HG02870 (cell line): Measurements from ENCODE around the gene CTCFL.
"Not testable (repeated sequence)": the region's sequence is repeated elsewhere in the genome, so short reads cannot be mapped to it uniquely, and the experiment has no call there.

Experiments
- ATAC-seq: cut with Tn5 transposase; IDR thresholded peaks from one replicate; pipeline ENCODE4 v1.9.1; 2021; ENCODE audit warnings: mild to moderate bottlenecking, moderate library complexity; ENCODE audit not compliant: unreplicated experiment

The CTCFL gene

DNA sequence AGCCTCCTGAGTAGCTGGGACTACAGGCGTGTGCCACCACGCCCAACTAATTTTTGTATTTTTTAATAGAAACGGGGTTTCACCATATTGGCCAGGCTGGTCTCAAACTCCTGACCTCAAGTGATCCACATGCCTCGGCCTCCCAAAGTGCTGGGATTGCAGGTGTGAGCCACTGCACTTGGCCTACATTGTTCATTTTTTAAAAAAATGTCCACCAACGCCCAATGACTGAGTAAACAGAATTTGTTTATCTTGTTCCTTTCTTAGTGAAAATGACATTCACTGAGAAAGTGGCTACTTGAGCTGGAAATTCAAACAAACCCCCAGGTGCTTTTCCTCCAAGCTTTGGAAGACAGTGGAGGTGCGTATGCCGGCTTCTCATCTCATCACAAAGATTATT lies 13.2 kb downstream of the CTCFL start:
- not testable (repeated sequence) for ATAC-seq

DNA sequence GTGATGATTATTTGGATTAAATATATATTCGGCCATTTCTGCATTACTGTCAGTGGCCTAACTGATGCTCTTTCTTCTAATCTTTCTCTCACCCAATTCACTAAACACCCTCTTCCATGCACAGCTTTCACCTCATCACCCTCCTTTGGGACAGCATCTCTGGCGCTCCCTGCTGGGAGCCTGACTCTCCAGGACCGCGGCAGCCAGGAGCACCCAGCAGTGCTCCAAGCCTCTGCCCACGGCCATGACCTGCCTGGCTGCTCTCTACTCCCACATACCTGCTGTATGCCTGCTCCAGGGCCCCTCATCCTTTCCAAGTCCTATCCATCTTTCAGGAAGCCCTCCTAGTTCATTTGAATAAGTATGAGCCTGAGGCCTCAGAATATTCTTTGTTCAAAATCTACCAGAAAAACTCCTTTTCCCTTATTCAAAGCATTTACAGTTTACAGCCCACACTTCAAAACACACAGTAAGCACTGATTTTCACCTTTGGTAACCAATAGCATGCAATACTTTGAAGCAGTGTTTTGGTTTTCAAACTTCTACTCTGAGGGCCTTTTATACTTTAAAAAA lies 15.2 kb downstream of the CTCFL start:
- ATAC-seq = no peak

DNA sequence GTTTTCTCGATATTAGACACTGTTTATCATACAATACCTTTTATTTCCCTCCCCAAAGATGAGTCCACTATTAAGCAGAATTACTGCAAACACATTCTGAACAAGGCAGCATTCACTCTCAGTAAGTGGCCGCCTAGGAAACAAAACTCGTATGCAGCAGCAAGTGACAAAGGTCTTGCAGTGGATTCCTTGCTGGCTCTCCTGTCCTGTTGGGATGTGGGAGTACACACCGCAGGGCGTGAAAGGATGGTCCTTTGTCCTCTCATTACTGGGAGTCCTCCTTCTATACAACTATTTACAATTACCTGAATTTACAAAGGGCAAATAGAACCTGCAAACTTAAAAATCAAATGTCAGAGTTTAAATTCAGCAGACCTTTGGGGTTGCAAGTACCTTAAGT lies 16.1 kb downstream of the CTCFL start:
- no peak for ATAC-seq

DNA sequence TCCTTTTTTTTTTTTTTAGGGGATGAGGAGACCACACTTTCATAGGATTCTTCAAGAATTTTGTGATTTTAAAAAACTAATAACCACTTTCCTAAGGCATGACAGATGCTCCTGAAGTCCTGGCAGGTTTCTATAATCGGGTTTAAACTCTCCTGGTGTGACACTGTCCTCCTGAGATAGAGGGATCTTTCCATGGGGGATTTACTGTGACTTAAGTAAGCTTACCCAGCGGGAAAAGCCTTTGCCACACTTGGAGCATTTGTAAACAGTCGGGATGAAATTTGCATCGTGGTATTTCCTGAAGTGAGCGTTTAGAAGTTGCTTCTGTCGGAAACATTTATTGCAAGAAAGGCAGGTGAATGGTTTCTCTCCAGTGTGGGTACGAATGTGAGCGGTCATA lies 16.6 kb downstream of the CTCFL start:
- ATAC-seq = no peak

DNA sequence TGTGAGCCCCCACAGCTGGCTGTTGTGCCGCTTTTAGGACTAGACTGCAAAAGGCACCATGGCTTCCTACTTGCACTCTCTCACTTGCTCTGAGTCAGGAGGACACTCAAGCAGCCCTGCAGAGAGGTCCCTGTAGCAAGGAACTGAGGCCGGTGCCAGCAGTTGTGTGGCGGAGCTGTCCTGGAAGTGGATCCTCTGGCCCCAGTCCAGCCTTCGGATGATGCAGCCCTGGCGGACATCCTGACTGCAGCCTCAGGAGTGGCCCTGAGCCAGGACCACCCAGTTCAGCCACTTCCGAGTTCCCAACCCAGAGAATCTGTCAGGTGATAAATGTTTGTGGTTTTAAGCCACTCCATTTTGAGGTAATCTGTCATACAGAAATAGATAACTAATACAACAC lies 17.5 kb downstream of the CTCFL start:
- ATAC-seq = no peak

DNA sequence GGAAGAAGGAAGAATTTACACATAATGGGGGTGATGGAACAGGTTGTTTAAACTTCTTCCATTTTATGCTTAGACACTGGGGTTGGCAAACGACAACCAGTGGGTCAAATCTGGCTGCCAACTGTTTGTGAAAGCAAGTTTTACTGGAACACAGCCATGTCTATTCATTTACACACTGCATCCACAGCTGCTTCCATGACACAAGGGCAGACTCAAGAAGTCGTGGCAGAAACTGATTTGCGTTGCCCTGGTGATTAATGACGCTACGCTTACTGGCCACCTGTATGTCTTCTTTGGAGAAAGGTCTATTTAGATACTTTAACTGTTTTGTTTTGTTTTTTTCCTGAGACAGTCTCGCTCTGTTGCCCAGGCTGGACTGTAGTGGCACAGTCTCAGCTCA lies 19.0 kb downstream of the CTCFL start:
- no peak for ATAC-seq

DNA sequence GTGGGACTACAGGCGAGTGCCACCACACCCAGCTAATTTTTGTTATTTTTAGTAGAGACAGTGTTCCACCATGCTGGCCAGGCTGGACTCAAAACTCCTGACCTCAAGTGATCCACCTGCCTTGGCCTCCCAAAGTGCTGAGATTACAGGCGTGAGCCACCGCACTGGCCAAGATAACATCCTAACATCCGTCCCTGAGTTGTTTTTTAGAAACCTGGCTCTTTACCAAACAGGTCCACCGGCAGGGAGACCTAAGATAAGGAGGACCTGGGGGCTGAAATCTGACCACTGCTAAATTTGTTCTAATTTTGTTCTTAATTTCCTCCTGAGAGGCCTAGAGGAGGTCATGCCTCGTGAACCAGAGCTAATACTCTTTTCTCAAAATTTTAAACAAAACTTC lies 20.5 kb downstream of the CTCFL start:
- no peak for ATAC-seq

DNA sequence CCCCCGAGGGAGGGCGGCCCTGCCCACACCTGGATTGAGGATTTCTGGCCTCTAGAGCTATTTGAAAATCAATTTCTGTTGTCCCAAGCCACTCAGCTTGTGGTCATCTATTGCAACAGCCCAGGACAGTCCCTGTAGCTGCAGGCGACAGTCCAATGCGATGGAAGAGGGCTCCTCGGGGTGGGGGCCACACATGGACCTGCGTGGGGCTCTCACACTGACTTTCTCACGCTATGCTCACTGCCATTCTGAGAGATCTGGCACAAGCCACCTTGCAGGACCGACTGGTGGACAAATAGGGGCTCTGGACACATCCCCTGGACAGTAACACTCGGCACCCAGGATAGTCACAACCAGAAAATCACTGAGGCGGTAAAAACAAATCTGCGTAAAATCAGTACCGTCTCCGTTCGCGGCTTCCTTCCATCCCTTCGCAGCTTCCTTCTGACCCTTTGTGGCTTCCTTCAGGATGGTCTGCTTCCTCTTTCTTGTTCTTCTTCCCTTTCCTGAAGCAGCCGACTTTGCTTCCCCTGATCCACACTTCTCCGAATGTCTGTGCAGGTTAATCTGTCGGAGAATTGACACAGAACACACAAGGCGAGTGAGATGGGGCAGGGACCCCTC lies 21.8 kb downstream of the CTCFL start:
- ATAC-seq = peak; percentile 76

DNA sequence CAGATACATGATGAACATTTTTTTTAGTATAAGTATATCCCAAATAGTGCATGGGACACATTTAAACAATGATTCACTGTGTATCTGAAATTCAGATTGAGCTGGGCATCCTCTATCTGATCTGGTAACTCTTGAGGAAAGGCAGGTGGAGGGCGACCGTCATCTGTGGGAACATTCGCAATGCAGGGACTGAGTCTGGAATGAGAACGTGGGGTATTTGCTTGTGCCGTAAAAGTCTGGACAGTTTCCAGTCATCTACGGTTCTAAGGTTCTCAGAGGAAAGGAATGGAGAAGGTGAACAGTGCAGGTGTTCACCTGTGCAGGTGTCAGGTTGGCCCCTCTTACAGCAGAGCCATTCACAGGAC lies 22.6 kb downstream of the CTCFL start:
- no peak for ATAC-seq

DNA sequence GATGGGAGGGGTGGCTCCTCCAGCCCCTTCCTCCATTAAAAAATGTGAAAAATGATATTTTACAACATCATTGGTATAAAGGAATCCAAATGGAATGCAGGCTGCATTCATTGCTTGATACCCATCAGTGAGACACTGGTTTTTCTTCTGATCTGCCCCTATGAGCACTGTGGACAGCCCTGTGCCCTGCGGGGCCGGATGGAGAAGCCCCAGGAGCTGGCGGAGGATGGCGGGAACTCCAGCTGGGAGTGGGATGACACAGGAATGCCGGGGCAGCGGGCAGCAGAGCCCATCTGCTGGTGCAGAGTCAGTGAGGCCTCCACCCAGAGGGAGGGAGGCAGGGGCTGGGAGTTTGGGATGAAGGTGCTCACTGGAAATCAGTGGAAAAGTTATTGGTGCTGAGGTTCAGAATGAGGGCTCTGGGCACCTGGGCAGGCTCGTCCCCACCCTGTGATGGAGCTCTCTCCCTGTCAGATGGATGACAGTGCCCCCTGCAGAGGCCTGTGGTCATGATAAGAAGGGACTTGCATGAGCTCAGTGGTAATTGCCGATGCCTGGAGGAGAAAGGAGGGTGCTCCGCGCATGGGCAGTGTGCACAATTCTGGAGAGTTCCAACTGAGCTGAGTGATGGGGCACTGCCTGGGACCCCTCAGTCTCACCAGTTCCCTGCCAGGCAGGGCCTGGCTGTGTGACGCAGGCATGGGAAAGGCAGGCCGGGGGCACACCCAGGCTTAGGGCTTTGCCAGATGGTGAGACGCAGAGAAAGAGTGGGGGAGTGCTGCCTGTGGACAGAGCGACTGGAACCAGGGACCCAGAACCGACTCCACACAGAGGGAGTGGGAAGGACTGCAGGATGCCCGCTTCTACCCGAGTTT lies 23.2 kb downstream of the CTCFL start:
- no peak for ATAC-seq

DNA sequence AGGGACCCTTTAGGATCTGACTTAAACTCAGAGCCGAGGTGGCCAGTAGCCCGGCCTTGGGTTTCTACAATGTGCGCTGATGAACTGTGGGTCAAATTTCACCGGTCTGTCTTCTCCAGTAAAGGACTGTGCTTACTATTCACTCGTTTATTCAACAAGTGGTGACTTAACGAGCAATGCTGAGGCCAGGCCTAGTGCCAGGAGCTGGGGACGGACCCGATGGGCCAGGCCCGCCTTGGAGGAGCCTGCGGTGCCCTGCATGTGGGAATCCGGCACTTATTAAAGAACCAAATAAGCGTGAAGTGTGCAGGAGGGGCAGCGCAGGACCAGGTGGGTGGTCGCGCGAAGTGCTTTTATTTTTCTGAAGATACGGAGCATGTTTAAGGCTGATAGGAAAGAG lies 24.0 kb downstream of the CTCFL start:
- ATAC-seq = no peak

DNA sequence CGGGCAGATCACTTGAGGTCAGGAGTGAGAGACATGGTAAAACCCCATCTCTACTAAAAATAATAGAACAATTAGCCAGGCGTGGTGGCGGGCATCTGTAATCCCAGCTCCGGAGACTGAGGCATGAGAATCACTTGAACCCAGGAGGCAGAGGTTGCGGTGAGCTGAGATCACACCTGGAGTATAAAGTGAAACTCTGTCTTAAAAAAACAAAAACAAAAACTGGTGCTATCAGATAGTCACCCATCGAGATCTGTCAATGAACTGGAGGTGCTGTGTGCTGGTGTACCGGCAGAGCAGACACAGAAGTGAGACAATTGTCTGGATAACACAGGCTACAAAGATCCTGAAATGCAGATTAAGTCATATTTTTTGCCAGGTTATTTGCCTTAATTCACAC lies 24.7 kb downstream of the CTCFL start:
- ATAC-seq = no peak

DNA sequence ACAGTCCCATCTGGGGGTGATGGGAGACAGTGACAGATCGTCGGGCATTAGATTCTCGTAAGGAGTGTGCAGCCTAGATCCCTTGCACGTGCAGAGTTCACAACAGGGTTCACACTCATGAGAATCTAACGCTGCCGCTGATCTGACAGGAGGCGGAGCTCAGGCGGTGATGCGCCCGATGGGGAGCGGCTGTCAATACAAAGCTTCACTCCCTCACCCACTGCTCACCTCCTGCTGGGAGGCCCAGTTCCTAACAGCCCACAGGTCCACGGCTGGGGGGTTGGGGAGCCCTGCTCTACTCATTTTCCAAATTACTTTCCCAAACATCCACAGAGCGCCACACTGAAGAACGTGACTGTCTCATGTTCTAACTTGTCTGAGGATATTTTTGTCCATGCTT lies 25.3 kb downstream of the CTCFL start:
- ATAC-seq = no peak

DNA sequence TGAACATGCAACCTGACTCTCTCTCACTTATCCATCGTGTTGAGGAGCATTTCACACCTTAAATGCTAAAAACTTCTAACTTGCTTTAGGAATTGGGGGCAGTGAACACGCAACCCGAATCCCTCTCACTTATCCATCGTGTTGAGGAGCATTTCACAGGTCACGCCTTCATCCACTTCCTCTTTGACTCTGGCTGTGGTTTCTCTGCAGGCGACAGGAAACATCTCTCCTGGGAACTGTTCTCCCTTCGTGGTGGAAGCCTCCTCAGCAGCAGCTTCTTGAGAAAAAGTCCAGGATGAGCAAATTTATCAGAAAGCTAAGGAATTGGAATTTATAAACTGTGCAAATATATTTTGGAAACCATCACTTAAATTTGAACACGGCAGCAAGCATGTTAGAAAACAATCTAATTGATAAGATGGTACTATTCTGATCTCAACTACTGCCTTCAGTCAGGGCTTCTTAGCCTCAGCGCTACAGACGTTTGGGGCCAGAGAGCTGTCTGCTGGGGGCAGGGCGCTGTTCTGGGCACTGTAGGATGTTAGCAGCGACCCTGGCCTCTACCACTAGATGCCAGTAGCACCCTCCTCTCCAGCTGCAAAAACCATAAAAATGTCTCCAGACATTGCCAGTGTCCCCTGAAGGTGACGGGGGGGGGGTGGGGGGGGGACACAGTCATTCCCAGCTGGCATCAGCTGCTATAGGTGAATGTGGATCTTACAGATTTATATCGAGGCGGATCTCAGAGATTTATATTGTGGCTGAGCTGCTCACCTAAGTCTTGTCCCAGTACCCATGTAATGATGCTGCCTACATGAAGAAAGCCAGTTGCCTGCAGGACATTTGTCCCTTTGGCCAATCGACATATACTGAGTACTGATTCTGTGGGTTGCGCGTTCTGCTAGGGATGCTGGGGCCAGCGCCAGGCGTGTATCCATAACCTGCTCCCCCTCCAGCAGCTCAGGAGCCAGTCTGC lies 26.2 kb downstream of the CTCFL start:
- no peak for ATAC-seq

DNA sequence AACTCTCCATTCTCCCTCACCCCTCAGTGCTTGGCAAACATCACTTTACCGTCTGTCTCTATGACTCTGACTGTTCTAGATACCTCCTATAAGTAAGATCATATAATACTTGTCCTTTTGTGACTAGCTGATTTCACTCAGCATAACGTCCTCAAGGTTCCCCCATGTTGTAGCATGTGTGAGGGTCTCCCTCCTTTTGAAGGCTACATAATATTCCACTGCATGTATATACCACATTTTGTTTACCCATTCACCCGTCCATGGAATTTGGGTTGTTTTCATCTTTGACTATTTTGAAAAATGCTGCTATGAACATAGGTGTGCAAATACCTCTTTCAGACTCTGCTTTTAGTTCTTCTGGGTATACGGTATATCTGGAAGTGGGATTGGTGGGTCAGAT lies 28.3 kb downstream of the CTCFL start:
- no peak for ATAC-seq

DNA sequence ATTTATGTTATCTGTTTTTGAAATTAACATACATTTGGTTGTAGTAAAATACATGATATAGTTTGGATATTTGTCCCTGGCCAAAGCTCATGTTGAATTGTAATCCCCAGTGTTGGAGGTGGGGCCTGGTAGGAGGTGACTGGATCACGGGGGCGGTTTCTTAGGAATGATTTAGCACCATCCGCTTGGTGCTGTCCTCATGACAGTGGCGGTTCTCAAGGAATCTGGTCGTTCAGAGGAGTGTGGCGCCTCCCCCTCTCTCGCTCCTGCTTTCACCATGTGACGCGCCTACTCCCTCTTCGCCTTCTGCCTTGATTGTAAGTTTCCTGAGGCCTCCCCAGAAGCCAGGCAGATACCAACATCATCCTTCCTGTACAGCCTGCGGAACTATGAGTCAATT lies 29.0 kb downstream of the CTCFL start:
- ATAC-seq = no peak

DNA sequence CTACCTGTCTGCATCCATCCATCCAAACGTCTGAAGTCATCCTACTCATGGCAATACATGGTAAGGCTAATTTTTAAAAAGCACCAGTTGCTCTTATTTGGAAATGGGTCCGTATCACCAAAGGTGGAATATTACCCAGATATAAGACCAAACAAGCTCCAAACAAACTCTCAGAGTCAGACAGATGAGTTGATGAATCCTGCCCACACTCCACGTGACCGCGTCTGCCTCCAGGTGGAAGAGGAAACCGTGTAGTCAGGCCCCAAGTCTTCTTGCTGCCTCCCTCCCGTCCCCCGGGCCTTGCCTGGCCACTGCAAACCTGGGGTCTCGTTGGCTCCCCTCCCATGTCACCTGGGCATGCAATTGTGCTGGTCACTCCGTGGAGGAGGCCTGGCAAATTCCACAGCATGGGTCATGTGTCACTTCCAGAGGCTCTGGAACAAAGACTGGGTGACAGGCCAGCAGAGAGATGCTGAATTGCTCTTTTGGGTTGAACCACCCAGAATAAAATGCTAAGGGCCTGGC lies 31.8 kb downstream of the CTCFL start:
- ATAC-seq = no peak

DNA sequence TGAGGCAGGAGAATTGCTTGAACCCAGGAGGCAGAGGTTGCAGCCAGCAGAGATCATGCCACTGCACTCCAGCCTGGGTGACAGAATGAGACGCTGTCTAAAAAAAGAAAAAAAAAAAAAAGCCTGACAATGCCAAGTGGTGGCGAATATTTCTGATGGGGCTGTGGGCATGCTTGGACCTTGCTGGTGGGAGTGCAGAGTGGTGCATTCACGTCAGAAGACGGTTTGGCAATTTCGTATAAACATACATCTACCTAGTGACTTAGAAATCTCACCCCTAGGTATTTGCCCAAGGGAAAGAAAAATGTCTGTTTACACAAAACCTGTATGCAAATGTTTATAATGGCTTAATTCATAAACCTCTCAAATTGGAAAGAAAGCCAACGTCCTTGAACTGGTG lies 33.6 kb downstream of the CTCFL start:
- no peak for ATAC-seq

DNA sequence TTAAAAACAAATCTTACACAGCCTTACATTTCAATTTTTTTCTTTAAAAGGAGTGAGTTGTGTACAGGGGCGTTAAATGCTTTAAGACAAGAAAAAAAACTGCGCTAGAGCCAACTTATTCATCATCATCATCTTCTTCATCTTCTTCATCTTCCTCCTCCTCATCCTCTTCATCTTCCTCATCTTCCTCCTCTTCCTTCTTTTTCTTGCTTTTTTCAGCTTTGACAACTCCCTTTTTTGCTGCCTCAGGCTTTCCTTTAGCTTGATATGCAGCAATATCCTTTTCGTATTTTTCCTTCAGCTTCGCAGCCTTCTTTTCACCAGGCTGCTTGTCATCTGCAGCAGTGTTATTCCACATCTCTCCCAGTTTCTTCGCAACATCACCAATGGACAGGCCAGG lies 36.7 kb downstream of the CTCFL start:
- ATAC-seq = not testable (repeated sequence)

DNA sequence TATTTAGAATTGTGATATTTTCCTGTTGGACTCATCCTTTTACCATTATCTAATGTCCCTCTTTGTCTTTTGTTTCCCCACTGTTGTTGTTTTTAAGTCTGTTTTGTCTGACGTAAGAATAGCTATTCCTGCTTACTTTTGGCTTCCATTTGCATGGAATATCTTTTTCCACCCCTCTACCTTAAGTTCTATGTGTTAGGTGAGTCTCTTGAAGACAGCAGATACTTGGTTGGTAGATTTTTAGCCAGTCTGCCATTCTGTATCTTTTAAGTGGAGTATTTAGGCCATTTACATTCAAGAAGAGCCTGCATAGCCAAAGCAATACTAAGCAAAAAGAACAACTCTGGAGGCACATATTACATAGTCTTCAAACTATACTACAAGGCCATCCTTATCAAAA lies 39.2 kb downstream of the CTCFL start:
- ATAC-seq = no peak

DNA sequence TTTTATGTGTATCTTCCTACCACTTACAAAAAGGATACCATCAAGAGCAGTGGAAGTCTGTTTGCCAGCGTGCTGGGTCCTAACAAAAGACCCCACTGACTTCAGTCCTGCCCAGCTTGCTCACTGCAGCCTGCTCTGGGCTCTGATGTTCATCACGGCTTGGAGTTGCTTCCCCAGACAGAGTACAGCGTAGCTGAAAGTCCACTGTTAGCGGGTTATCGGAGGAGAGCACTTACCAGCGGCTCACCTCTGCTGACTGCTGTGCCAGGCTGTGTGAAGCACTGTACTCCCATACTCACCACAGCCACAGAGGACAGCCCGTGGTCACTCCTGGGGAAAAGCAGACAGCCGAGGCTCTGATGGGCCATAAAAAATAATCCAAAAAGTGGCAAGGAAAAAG lies 40.2 kb downstream of the CTCFL start:
- no peak for ATAC-seq
